ENCODE measurements around the gene FADS1. TPM values are rescaled to one million over a fixed set of nuclear protein-coding genes. Genes with fewer than 3 reads are reported as not detected.

FADS1 gene
- total RNA-seq, 3 donors from 2014 or later (not counting 1 experiment from before 2014, with no cell fraction given): 9.3 to 17.2 (median 10.2) TPM

DNA sequence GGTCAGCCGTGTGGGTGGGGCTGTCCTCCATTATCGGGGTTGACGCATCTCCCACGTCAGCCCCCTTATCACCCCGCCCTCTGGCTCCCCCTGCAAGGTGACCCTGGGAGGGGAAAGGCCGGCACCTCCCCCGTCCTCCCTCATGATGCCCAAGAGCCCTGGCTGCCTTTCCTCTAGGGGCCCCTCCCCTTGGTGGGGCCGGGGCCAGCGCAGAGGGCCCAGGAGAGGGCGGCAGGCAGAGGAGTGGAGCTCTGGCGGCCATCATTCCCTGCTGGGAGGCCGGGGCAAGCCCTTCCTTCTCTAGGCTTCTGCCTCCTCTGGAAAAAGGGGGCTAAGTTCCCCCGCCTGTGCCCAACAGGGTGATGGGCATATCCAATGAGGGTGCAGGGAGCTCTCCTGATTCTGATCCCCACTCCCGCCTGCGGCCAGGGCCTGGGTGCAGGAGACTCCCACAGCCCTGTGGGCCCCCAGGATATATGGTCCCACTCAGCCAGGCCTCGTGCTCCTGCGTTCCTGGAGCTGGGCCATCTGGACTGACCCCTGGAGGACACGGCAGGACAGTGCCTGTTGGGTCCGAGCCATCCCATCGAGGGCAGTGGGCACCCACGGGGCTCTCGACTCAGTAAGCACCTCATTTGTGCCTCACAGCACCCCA lies 52.1 kb downstream of the FADS1 start:
- ATAC-seq: no peak
- Histone ChIP-seq H3K9me3 (ENCODE audit: control insufficient read depth, insufficient read depth, low read length) (no peaks in the 10 kb centered on the region), H3K36me3 (ENCODE audit: control insufficient read depth, insufficient read depth, low read length) (no peaks in the 10 kb centered on the region), H3K27ac (ENCODE audit: low read length) (no peak overlapping the region), H3K27me3 (ENCODE audit: control insufficient read depth, insufficient read depth, low read length) (no peaks in the 10 kb centered on the region), H3K4me1 (ENCODE audit: control insufficient read depth, insufficient read depth, low read length) (no peaks in the 10 kb centered on the region), H3K4me3 (ENCODE audit: low read length) (no peak overlapping the region)
- Mint-ChIP-seq H3K27ac (no peak overlapping the region), H3K4me3 (no peak overlapping the region), H3K36me3 (no peaks in the 10 kb centered on the region), H3K9me3 (no peaks in the 10 kb centered on the region), H3K4me1 (peaks cover 0 to 5% of the 10 kb centered on the region in 2 donors), H3K27me3 (ENCODE audit: low read depth in 2 of 2) (peaks cover 0 to 3% of the 10 kb centered on the region in 2 donors)
- intact Hi-C loops (cut with micrococcal nuclease): no loop called here
- 85% methylated on average over 22 of the region's 22 CpGs for WGBS (ENCODE audit: insufficient coverage)
- DNase-seq: no peak
- no peak for TF ChIP-seq CTCF (IDR thresholded peaks at IDR 0.05)

DNA sequence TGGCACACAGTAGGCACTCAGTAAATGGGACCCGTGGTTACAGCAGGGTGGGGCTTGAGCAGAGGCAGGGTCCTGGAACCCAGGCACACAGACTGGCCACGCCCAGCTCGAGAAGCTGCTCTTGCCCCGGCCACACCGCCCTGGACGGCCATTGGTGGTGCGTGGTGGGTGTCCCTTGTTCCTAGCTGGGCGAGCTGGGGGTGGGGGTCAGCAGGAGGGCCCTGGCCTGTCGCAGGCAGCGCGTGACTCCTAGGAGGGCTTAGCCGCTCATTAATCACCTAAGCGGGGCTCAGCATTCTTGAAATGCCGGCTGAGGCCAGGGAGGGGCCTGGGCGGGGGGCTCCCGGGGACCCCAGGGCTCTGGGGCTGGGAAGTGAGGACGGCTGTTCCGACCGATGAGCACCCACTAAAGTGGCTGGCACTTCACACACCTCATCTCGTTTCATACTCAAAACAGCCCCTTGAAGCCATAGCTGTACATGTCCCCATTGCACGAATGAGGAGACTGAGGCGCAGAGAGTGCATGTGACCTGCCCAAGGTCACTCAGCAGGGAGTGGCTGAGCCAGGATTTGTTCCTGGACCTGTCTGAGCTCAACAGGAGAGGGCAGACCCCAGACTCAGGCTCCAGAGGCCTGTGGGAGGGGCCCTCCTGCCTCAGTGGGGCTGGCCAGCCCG lies 52.7 kb downstream of the FADS1 start:
- no peak overlapping the region for H3K27ac ChIP-seq (ENCODE audit: low read length)
- H3K9me3 ChIP-seq (ENCODE audit: control insufficient read depth, insufficient read depth, low read length): no peaks in the 10 kb centered on the region
- TF ChIP-seq CTCF (IDR thresholded peaks at IDR 0.05): no peak
- Mint-ChIP-seq H3K9me3 (no peaks in the 10 kb centered on the region), H3K36me3 (no peaks in the 10 kb centered on the region), H3K4me1 (peaks cover 0 to 5% of the 10 kb centered on the region in 2 donors), H3K4me3 (no peak overlapping the region), H3K27me3 (ENCODE audit: low read depth in 2 of 2) (peaks cover 0 to 3% of the 10 kb centered on the region in 2 donors), H3K27ac (no peak overlapping the region)
- DNase-seq (no peak), ATAC-seq (no peak)
- intact Hi-C loops (cut with micrococcal nuclease): no loop called here
- 91% methylated on average over 23 of the region's 23 CpGs for WGBS (ENCODE audit: insufficient coverage)
- H3K4me1 ChIP-seq (ENCODE audit: control insufficient read depth, insufficient read depth, low read length): no peaks in the 10 kb centered on the region
- no peaks in the 10 kb centered on the region for H3K36me3 ChIP-seq (ENCODE audit: control insufficient read depth, insufficient read depth, low read length)
- H3K27me3 ChIP-seq (ENCODE audit: control insufficient read depth, insufficient read depth, low read length): no peaks in the 10 kb centered on the region
- H3K4me3 ChIP-seq (ENCODE audit: low read length): no peak overlapping the region

DNA sequence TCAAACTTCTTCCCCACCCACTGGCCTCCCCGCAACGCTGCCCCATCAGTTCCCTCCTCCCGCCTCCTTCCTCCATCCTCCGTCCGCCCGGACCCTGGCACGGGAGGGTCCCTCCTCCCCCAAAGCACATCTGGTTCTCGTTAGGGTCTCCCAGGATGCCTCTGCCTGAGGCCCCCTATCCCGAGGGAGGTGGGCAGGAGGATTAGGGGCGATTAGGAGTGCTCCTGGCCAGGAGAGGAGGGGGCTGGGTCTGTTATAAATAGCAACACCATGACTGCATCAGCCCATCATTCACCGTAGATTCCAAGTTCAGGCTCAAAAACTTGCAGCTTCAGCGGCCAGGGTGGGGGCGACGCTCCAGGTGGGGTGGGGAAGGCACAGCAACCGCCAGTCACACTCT lies 54.0 kb downstream of the FADS1 start:
- no peak overlapping the region for H3K27ac Mint-ChIP-seq
- Histone ChIP-seq H3K27me3 (ENCODE audit: control insufficient read depth, insufficient read depth, low read length) (no peaks in the 10 kb centered on the region), H3K4me1 (ENCODE audit: control insufficient read depth, insufficient read depth, low read length) (no peaks in the 10 kb centered on the region), H3K9me3 (ENCODE audit: control insufficient read depth, insufficient read depth, low read length) (no peaks in the 10 kb centered on the region), H3K27ac (ENCODE audit: low read length) (no peak overlapping the region), H3K36me3 (ENCODE audit: control insufficient read depth, insufficient read depth, low read length) (no peaks in the 10 kb centered on the region), H3K4me3 (ENCODE audit: low read length) (no peak overlapping the region)
- DNase-seq: no peak
- WGBS (ENCODE audit: insufficient coverage): 64% methylated on average over 15 of the region's 15 CpGs
- peaks cover 0 to 5% of the 10 kb centered on the region in 2 donors for H3K4me1 Mint-ChIP-seq
- no peaks in the 10 kb centered on the region for H3K9me3 Mint-ChIP-seq
- ATAC-seq: no peak
- intact Hi-C loops (cut with micrococcal nuclease): no loop called here
- H3K36me3 Mint-ChIP-seq: no peaks in the 10 kb centered on the region
- peaks cover 0 to 3% of the 10 kb centered on the region in 2 donors for H3K27me3 Mint-ChIP-seq (ENCODE audit: low read depth in 2 of 2)
- no peak overlapping the region for H3K4me3 Mint-ChIP-seq
- TF ChIP-seq CTCF (IDR thresholded peaks at IDR 0.05): no peak

Measured in natural killer cell (primary cell).